PC-3 (cell line): ENCODE results near the gene WFDC9. TPM values are rescaled to one million over a fixed set of nuclear protein-coding genes. Genes with fewer than 3 reads are reported as not detected.

ENCODE experiments used
- ATAC-seq: fragments of 200-7000 bp; cut with Tn5 transposase; 2 replicates; pipeline ENCODE4 v1.9.1; 2020; ENCODE audit warnings: mild to moderate bottlenecking, moderate library complexity
- BruUV-seq: library from RNA; stranded (reverse); fragments of 400-500 nt; replicated peaks from 2 replicates; lab custom pipeline; 2021; lab: Mats Ljungman, UMichigan
- CTCF ChIA-PET: fragments of 300-600 bp; sonication (Branson Sonifier 250); formaldehyde crosslinking; loops from one replicate; lab custom pipeline; 2022; ENCODE audit warnings: antibody characterized with exemption; lab: Charles Lee
- POLR2A ChIA-PET: fragments of 300-600 bp; sonication (Branson Sonifier 250); formaldehyde crosslinking; loops from one replicate; lab custom pipeline; 2022; ENCODE audit warnings: antibody characterized with exemption; ENCODE audit not compliant: unreplicated experiment; lab: Charles Lee
- DNase-seq: peaks from one replicate; pipeline ENCODE4 v3.0.0-alpha.2; 2015
- H2AFZ ChIP-seq: fragments of 300-600 bp; sonication (generic); 2 replicates; pipeline ENCODE4 v1.6.0; 2016; ENCODE audit warnings: antibody characterized with exemption, low read length
- H3F3A ChIP-seq: fragments of 300-600 bp; sonication (generic); one replicate; pipeline ENCODE4 v1.6.0; 2017; ENCODE audit warnings: antibody characterized with exemption, low read length, control low read depth, mild to moderate bottlenecking; ENCODE audit not compliant: unreplicated experiment
- H3K27ac ChIP-seq: fragments of 300-600 bp; sonication (generic); 2 replicates; pipeline ENCODE4 v1.5.1; 2016; ENCODE audit warnings: mild to moderate bottlenecking, low read length
- H3K27me3 ChIP-seq: fragments of 300-600 bp; sonication (generic); 2 replicates; pipeline ENCODE4 v1.6.1; 2016; ENCODE audit warnings: low read length, mixed read lengths
- H3K36me3 ChIP-seq: fragments of 300-600 bp; sonication (generic); 2 replicates; pipeline ENCODE4 v1.6.1; 2016; ENCODE audit warnings: low read depth, mixed run types, low read length, mixed read lengths
- H3K4me1 ChIP-seq: fragments of 300-600 bp; sonication (generic); 2 replicates; pipeline ENCODE4 v1.5.1; 2016; ENCODE audit warnings: low read length; ENCODE audit not compliant: insufficient read depth
- H3K4me2 ChIP-seq: fragments of 300-600 bp; sonication (generic); 2 replicates; pipeline ENCODE4 v1.6.0; 2016; ENCODE audit warnings: low read length
- H3K4me3 ChIP-seq: fragments of 300-600 bp; sonication (generic); 2 replicates; pipeline ENCODE4 v1.5.1; 2016; ENCODE audit warnings: mild to moderate bottlenecking, low read length, mixed read lengths
- H3K79me2 ChIP-seq: fragments of 300-600 bp; sonication (generic); 2 replicates; pipeline ENCODE4 v1.6.1; 2017; ENCODE audit warnings: low read length, mixed read lengths
- H3K9ac ChIP-seq: fragments of 300-600 bp; sonication (generic); 2 replicates; pipeline ENCODE4 v1.6.0; 2016; ENCODE audit warnings: mild to moderate bottlenecking, low read length
- H3K9me2 ChIP-seq: fragments of 300-600 bp; sonication (generic); replicated peaks from 2 replicates; pipeline ENCODE4 v1.6.1; 2016; ENCODE audit warnings: mixed run types, low read length, mixed read lengths
- H3K9me3 ChIP-seq: fragments of 300-600 bp; sonication (generic); 2 replicates; pipeline ENCODE4 v1.6.1; 2016; ENCODE audit warnings: low read length, mixed read lengths
- H4K20me1 ChIP-seq: fragments of 300-600 bp; sonication (generic); 2 replicates; pipeline ENCODE4 v1.6.1; 2016; ENCODE audit warnings: low read length, mixed read lengths
- CTCF ChIP-seq: fragments of 300-600 bp; sonication (generic); conservative IDR thresholded peaks from 2 replicates; pipeline ENCODE4 v1.5.1; 2017; ENCODE audit warnings: antibody characterized with exemption, low read depth, mild to moderate bottlenecking, low read length
- EZH2 ChIP-seq: fragments of 300-600 bp; sonication (generic); IDR thresholded peaks from one replicate; pipeline ENCODE4 v1.6.1; 2017; ENCODE audit warnings: antibody characterized with exemption, mild to moderate bottlenecking, low read length; ENCODE audit not compliant: unreplicated experiment
- EZH2phosphoT487 ChIP-seq: fragments of 300-600 bp; sonication (generic); IDR thresholded peaks from 2 replicates; pipeline ENCODE4 v1.6.1; 2018; ENCODE audit warnings: mild to moderate bottlenecking, antibody characterized with exemption, low read length, borderline replicate concordance
- intact Hi-C: fragments of 100-400 bp; cut with micrococcal nuclease; formaldehyde crosslinking; loops from 2 replicates; pipeline ENCODE4 v1.9.0; 2023
- total RNA-seq: library from RNA; depleted of rRNA; stranded (reverse); fragments of >200 nt; gene quantifications from 2 replicates; pipeline ENCODE4 v1.2.3, GENCODE V29; 2014

The WFDC9 gene
- total RNA-seq, 1 experiment from 2014 or later, result not detected

- TF ChIP-seq EZH2phosphoT487 (no peak), EZH2 (no peak), CTCF (no peak)
- ATAC-seq, result no peak
Measured at GRCh38 chr20:45578231-45578630, 52.9 kb downstream of the WFDC9 start.

GRCh38 chr20:45576995-45577394 lies 54.1 kb downstream of the WFDC9 start:
- POLR2A ChIA-PET, result no interaction called here
- BruUV-seq, result no TSS peak

More at GRCh38 chr20:45578231-45578630, 52.9 kb downstream of the WFDC9 start:
- Histone ChIP-seq H4K20me1 (no peaks in the 10 kb centered on the region), H3K27me3 (peaks cover 37% of the 10 kb centered on the region), H3F3A (no peaks in the 10 kb centered on the region), H3K4me2 (no peak overlapping the region), H3K9ac (no peak overlapping the region), H3K79me2 (no peaks in the 10 kb centered on the region), H3K9me3 (no peaks in the 10 kb centered on the region), H3K9me2 (no peaks in the 10 kb centered on the region), H2AFZ (no peak overlapping the region), H3K4me1 (no peaks in the 10 kb centered on the region), H3K36me3 (no peaks in the 10 kb centered on the region), H3K4me3 (no peak overlapping the region), H3K27ac (no peak overlapping the region)
- DNase-seq, result no peak
- intact Hi-C loops, result no loop called here
- POLR2A ChIA-PET, result no interaction called here
- BruUV-seq, result no TSS peak
- CTCF ChIA-PET, result no interaction called here

More at GRCh38 chr20:45576995-45577394, 54.1 kb downstream of the WFDC9 start:
- Histone ChIP-seq H3K27ac (no peak overlapping the region), H3K4me2 (no peak overlapping the region), H3K9me3 (no peaks in the 10 kb centered on the region), H3K79me2 (no peaks in the 10 kb centered on the region), H3K36me3 (no peaks in the 10 kb centered on the region), H3K9me2 (no peaks in the 10 kb centered on the region), H3K4me3 (no peak overlapping the region), H3K4me1 (no peaks in the 10 kb centered on the region), H2AFZ (no peak overlapping the region), H3F3A (no peaks in the 10 kb centered on the region), H3K9ac (no peak overlapping the region), H3K27me3 (peaks cover 30% of the 10 kb centered on the region), H4K20me1 (no peaks in the 10 kb centered on the region)
- DNase-seq, result no peak
- intact Hi-C loops, result no loop called here
- CTCF ChIA-PET, result no interaction called here
- ATAC-seq, result no peak
- no peak for TF ChIP-seq CTCF
- no peak for TF ChIP-seq EZH2phosphoT487
- no peak for TF ChIP-seq EZH2
